NK-92 (cell line): Measurements from ENCODE around the gene SERPINB8.
"Not testable (repeated sequence)": the region's sequence is repeated elsewhere in the genome, so short reads cannot be mapped to it uniquely, and the experiment has no call there.

Experiments used
- DNase-seq: peaks from one replicate; lab custom pipeline; 2025; ENCODE audit not compliant: unreplicated experiment; lab: John Stamatoyannopoulos, UW

SERPINB8 gene, protein sequence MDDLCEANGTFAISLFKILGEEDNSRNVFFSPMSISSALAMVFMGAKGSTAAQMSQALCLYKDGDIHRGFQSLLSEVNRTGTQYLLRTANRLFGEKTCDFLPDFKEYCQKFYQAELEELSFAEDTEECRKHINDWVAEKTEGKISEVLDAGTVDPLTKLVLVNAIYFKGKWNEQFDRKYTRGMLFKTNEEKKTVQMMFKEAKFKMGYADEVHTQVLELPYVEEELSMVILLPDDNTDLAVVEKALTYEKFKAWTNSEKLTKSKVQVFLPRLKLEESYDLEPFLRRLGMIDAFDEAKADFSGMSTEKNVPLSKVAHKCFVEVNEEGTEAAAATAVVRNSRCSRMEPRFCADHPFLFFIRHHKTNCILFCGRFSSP

DNA sequence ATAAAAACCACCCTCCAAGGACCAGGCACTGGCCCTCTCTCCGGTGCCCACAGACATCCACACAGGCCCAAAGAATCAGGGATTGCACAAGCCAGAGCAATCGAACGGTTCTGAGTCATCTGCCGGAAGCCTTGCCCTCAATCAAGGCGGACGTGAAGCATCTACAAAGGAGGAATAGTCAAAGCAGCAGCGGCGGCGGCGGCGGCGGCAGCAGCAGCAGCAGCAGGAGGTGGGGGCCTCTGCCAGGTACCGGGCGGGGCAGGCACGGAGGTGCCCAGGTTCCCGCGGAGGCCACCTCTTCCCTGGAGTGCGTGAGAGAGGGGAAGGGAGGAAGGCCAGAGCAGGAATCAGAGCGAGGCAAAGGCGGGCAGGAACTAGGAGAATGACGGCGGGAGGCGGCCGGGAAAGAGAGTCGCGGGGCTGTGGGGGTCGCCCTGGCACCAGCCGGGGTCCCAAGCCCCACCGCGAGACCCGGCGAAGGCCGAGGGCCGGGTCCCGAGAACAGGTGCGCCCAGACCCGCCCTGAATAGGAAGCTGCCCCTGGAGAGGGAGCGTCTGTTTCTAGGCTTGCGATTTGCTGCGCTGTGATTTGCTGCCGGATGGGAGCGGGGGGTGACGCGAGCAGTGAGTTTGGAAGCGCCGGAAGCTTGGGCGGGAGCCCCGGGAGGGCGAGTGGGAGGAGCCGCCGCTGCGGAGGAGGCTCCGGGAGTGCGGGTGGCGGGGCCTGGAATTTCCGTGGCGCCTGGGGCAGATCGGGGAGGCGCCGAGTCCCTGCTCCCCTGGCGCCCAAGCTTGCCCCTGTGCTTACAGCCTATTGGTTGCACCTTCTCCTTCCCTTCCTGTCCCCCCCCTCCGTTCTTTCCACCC is at the start of gene SERPINB8:
TSS of gene SERPINB8 (plus strand) at position 140 of the 867 bp plus-strand sequence. CDS start 8,228 bp downstream, outside the sequence.
- no peak for DNase-seq

DNA sequence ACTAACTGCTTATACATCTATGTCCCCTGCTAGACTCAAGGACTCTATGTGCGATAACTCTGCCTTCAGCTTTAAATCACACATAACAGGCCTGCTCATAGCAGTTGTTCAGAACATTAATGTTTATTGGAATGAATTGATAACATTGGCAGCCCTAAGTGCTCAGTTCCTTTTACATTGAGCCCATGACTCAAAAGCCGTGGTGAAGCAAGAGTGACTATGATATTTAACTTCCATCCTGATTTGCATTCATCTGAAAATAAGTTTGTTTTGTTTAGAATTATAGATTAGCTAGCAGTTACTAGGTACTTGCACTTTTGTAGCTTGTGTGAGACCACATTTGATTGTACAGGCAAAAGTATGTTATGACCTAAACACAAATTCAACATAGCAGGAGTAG is 47.8 kb upstream of the SERPINB8 start:
- DNase-seq, result no peak

DNA sequence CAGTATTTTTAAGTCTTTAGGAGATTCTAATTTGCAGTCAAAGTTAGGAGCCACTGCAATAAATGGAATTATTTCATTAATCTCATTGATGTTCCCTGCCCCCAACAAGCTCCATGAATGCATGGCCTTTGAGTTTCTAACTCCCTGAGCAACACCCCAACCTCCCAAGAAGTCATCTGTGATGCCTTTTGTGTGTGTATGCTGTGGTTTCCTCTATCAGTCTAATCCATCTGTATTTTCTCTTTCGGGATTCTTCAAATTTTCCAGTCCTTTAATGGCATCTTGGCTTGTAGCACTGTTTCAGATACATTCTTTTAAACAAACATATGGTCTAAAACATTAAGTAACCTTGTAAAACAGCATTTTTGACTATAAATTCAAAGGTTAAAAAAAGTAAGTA is 45.3 kb upstream of the SERPINB8 start:
- DNase-seq, result no peak

DNA sequence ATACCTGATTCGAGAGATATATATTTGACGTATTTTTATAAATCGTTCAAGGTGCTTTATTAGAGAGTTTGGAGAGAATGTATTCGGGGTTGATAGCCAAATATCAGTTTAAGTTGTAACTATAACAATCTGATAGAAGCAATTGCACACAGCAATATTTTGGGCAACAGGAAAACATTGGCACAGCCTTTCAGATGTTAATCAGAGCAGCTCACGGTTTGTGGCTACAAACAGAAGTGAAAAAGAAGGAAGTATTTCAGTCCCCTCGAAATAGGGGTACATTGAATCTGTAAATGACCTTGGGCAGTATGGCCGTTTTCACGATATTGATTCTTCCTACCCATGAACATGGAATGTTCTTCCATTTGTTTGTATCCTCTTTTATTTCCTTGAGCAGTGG is 41.5 kb upstream of the SERPINB8 start:
- no peak for DNase-seq

DNA sequence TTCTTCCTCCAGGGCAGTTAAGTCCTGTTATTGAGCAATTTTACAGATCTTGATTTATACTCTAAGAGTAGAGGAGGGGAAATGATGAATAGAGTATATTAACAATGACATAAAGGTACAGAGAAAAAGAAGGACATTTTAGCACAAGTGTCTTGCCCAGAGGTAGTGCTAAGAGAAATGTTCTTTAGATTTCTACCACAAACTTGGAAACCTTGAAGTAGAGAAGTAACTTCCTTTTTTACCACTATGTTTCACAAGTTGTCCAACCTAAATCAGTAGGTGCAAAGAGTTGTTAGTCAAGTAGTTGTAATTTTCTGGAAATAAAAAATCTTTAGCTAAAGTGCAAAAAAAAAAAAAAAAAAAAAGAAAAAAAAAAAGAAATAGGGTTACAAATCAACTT is 40.5 kb upstream of the SERPINB8 start:
- not testable (repeated sequence) for DNase-seq

DNA sequence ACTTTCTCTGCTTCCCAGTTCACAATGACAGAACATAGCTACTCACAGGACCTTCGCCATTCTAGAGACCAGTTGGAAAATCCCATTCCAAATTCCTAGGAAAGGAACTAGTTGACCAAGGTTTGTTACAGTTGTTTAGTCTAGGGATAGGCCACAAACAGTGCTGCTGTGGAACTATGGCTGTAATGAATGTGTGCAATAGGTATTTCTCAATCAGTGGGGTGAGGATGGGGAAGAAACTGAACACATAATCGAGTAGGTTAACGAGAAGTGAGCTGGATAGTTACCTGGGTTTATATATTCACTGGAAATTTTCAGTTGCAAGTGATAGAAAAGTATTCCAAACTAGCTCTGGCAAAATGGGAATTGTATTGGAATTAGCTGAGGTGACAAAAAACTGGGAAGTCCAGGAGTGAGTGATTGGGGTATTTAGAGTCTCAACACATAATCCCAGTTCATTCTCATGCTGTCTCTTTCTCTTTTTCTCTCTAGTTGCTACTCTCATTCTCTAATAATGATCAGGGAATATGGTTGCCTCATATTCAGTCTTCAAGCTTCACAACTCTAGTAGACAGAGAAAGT is 39.0 kb upstream of the SERPINB8 start:
- DNase-seq, result no peak

DNA sequence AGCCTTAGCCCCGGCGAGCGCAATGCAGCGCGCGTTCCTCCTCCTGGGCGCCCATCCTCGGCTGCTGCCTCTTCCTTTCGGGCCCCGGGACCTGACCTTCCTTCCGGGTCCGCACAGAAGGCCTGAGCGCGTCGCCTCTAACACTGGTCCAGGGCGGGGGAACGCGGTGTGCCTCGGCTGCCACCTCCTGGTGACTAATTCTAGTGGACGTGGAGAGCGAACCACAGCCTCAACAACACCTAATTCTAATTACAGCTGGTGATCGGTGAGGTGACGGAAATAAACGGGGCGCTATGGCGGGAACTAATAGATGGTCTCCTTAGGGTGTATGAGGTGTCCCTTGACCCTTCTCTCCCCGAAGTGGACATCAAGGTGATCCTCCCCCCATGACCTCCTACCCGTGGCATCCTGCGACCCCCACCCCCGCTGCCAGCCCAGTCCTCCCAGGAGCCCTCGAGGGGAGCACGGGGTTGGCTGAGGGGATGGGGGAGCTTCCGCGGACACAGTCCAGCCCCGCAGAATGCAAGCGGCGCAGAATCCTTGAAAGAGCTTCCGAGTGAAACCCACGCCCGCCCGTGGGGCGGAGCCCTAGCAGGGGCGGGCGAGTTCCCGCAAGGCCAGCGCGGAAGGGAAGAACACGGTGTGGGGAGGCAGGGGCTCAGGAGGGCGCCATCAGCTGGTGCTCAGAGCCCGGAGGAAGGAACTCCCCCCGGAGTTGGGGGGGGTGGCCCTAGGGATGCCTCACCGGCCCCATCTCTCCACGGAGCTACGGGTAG is 33.5 kb upstream of the SERPINB8 start:
- no peak for DNase-seq

DNA sequence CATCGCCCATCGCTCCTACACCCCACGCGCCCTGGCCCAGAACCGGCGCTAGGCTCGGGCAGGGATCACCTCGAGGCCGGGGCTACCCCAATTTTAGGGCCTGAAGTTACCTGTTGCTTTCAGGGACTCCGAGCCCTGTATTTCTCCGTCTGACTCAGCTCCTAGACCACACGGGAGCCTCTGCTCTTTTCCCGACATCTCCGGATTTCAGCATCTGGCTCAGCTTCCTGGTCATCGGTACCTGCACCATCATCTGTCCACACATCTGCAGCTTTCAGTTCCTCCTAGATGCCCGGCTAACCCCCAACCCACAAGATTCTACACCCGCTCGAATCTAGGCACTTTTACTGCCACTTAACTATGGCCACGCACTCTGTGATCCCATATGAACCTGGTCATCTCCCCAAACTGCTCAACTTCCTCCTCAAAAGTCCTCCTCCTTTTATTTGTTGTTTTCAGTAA is 32.9 kb upstream of the SERPINB8 start:
- DNase-seq, result no peak

DNA sequence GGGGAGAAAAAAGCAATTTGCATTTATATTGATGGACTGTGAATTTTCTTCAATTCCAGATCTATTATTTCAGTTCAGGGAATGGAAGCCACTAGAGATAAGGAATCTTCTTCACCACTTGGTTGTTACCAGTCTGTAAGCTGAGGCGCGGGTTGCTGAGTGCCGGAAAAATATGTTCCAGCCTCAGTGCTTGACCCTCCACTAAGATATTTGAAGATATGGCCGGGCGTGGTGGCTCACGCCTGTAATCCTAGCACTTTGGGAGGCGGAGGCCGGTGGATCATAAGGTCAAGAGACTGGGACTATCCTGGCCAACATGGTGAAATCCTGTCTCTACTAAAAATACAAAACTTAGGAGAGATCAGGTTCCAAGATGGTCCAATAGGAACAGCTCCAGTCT is 29.9 kb upstream of the SERPINB8 start:
- no peak for DNase-seq

DNA sequence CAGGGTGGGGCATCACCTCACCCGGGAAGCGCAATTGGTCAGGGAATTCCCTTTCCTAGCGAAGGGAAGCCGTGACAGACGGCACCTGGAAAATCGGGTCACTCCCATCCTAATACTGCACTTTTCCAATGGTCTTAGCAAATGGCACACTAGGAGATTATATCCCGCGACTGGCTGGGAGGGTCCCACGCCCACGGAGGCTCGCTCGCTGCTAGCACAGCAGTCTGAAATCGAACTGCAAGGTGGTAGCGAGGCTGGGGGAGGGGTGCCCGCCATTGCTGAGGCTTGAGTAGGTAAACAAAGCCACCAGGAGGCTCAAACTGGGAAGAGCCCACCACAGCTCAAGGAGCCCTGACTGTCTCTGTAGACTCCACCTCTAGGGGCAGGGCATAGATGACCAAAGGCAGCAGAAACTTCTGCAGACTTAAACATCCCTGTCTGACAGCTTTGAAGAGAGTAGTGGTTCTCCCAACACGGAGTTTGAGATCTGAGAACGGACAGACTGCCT is 29.3 kb upstream of the SERPINB8 start:
- DNase-seq, result not testable (repeated sequence)

DNA sequence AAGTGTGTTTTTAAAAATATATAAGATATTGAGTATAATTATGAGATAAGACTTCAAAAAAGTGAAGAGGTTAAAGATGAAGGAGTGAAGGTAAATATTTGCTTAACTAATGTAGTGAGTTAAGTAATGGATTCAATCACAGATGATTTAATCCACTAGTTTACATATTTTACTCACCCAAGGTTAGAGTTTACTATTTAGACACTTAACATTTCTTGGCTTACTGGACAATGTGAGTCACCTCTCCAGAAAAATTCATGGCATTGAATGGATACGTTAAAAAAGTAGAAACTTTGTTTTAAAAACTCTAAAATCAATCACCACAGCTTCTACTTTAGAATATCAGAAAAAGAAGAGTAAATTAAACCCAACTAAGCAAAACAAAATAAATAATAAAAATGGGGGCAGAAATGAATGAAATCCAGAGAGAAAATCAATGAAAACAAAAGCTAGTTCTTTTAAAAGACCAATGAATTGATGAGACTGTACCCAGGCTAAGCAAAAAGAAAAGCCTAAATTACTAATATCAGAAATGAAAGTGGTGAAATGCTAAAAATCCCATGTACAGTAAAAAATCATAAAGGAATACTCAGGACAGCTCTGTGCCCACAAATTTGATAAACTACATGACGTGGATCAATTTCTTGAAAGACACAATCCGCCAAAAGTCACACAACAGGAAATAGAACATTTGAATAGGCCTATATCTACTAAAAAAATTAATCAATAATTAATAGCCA is 22.7 kb upstream of the SERPINB8 start:
- DNase-seq, result no peak

DNA sequence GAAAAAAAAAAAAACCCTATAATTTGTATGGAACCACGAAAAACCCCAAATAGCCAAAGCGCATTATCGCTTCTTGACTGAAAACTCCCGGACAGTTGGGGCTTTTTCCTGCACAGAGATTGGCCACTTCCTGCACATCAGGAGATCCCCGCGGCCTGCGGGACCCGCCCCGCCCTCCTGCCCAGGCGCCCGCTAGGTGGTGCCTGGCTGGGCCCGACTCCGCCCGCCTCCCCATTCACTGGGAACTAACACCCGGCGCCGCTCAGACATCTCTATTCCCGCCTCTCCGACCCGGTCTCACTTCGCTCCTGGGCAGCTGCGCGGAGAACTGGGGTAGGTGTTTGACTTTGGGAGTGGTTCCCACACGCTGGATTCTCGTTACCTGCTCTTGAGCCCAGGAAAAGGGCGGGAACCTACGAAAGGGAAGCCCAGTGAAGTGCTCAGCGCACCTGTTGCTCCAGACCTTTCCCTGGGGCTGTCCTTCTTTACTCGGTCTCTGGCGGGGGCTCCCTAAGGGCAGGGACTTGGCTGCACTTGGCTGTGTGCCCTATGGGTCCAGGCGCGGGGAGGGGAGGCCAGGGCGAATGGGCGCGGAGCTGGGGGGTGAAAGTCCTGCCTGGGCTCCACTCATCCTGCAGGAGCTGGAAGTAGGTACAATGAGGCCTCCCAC is 20.7 kb upstream of the SERPINB8 start, which contains the start of gene HMSD:
TSS of gene HMSD (plus strand) at position 234 of the 670 bp plus-strand sequence. CDS start 4,155 bp downstream, outside the sequence.
- no peak for DNase-seq

DNA sequence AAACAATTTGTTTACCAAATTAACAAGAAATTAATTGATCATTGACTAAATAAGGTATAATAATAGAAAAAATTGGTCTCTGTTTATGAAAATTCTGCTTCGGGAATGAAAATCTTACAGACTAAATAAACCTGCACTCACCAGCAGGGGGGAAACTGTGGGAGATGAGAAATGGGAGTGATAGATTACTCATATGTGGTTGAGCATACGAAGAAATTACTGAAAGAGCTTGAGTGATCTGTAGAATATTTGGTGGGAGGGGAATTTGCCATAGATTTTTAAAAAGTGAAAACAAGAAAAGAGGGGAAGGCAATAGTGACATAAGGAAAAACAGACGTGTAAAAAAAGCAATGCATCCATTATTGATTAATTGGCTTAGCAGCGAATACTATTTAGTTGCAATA is 18.6 kb upstream of the SERPINB8 start:
- DNase-seq, result no peak

DNA sequence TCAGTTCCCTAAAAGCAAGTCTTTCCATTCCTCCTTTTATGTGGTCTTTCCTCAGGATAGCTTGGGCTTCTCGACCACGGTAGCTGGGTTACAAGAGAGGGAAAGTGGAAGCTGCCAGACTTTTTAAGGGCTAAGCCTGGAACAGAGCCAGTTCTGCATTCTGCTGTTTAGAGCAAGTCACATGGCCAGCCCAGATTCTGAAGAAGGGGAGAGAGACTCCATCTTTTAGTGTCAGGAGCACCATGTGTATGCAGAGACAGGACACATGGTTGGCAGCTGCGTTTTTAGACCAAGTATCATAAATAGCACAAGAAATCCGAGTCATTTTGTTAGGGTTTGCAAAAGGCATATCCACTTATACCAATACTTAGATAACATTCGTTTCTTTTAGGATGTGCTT is 16.1 kb upstream of the SERPINB8 start:
- DNase-seq, result no peak

DNA sequence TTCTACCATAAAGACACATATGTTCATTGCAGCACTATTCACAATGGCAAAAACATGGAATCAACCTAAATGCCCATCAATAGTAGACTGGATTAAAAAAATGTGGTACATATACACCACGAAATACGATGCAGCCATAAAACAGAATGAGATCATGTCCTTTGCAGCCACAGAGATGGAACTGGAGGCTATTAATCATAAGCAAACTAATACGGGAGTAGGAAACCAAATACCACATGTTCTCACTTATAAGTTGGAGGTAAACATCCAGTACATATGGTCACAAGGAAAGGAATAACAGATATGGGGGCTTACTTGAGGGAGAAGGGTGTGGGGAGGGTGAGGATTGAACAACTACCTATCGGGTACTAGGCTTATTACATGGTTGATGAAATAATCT is 13.1 kb upstream of the SERPINB8 start:
- no peak for DNase-seq

DNA sequence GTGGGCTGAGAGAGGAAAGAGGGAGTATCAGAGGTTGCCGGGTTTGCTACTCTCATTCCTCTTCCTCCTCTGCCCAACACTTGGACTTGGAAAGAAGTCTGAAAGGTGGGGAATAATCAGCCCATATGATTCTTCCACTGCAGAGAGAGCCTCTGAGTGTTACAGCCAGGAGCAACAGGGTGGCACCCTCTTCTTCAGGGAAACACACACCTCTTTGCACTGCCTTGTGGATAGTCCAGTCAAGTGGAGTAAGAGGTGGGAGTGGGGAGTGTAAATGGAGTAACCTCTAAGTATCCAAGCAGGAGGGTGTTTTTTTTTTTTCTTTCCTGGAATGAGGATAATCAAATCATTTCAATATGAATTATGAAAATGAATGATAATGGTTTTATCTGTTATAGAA is 9.0 kb upstream of the SERPINB8 start:
- no peak for DNase-seq

DNA sequence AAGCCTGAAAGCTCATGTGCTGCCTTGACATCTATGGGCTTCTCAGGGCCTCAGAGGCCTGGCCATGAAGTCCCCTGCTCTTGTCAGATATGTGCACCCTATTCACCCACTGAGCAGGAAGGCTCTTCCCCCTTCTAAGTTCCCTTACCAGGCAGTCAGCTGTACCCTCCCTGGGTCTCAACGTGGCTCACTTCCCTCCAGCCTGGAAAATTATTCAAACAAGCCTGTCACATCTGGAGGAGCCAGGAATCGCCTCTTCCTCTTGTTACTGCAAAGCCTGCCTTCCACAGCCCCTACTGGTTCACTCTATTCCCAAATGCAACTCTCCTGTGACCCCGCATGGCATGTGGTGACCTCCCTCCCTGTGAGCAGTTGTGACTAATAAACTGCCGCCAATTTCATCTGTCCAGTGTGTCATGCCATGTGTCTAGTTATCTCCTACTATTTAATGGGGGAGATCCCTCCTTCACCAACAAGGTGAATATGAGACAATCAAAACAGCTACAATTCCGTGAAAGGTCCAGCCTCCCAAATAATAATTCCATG is 8.4 kb upstream of the SERPINB8 start:
- no peak for DNase-seq

DNA sequence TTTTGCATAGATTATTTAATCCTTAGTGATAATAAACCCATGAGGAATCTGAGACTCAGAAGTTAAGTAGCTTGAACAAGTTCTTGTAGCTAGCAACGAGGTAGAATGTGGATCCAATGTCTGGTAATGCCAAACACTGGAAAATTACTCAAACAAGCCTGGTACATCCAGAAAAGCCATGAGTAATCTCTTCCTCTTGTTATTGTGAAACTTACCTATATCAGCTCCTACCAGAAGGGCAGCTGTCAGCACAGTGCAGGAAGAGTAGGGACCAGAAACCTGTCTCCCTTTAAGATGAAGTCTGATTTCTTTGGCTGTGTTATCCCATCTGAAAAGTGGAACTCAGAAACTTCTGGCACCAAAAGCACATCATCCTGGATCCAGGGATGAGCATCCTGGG is 7.7 kb upstream of the SERPINB8 start:
- no peak for DNase-seq

DNA sequence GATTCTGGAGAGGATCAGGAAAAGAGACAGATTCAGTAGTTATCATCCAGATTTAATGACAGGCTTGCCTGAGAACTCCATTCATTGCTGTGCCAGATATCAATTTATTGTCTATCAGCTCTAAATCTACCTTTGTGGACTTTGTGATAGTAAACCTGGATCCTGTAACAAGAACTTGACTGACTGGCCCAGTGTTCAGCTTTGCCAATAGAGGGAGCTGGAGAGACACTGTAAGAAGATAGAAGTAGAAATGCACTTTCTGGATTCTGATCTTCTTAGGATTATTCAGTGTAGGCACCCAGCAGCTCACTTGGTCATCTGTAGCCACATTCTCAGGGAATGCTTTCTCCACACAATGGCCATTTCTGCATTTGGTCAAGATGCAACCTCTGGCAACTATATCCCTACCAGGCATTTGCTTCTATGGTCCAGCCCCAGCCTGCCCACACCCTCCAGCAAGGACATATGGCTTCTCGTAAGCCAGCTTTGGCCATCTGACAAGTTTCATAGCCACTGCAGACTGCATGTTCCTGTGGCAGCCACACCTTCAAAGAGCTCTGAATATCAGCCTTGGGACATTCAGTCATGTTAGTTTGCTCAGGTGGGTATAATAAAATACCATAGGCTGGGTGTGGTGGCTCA is 6.1 kb upstream of the SERPINB8 start:
- no peak for DNase-seq
